OCI-LY1 (cell line): ENCODE results near the gene GBX1.

Experiments used
- H2AFZ ChIP-seq: fragments of 200-600 bp; sonication (generic), shearing (Covaris generic); 2 replicates; pipeline ENCODE4 v1.6.0; 2014; ENCODE audit warnings: antibody characterized with exemption, mild to moderate bottlenecking, low read length
- H3F3A ChIP-seq: fragments of 200-600 bp; sonication (generic), shearing (Covaris generic); 2 replicates; pipeline ENCODE4 v1.6.0; 2014; ENCODE audit warnings: mild to moderate bottlenecking, antibody characterized with exemption, low read length, moderate library complexity; ENCODE audit not compliant: insufficient read depth
- H3K27ac ChIP-seq: fragments of 200-600 bp; sonication (generic); 2 replicates; pipeline ENCODE4 v1.5.1; 2014; ENCODE audit warnings: low read length, mixed run types, mild to moderate bottlenecking, low read depth; ENCODE audit not compliant: poor library complexity, severe bottlenecking
- H3K27me3 ChIP-seq: fragments of 200-600 bp; sonication (generic); 2 replicates; pipeline ENCODE4 v1.6.0; 2014; ENCODE audit warnings: antibody characterized with exemption, mild to moderate bottlenecking, low read length, moderate library complexity; ENCODE audit not compliant: insufficient read depth
- H3K36me3 ChIP-seq: fragments of 200-600 bp; sonication (generic); 2 replicates; pipeline ENCODE4 v1.6.1; 2014; ENCODE audit warnings: mild to moderate bottlenecking, antibody characterized with exemption, low read length, moderate library complexity, mixed read lengths; ENCODE audit not compliant: insufficient read depth
- H3K4me1 ChIP-seq: fragments of 200-600 bp; sonication (generic); 2 replicates; pipeline ENCODE4 v1.5.1; 2014; ENCODE audit warnings: mild to moderate bottlenecking, low read length, moderate library complexity; ENCODE audit not compliant: insufficient read depth, severe bottlenecking
- H3K4me2 ChIP-seq: fragments of 200-600 bp; sonication (generic), shearing (Covaris generic); 2 replicates; pipeline ENCODE4 v1.6.1; 2014; ENCODE audit warnings: low read length
- H3K4me3 ChIP-seq: fragments of 200-600 bp; sonication (generic); 2 replicates; pipeline ENCODE4 v1.5.1; 2014; ENCODE audit warnings: low read length, low read depth, mild to moderate bottlenecking, mixed read lengths; ENCODE audit not compliant: poor library complexity, severe bottlenecking
- H3K79me2 ChIP-seq: fragments of 200-600 bp; shearing (Covaris generic); 2 replicates; pipeline ENCODE4 v1.6.1; 2016; ENCODE audit warnings: mixed run types, low read length, mixed read lengths; ENCODE audit not compliant: insufficient read depth
- H3K9ac ChIP-seq: fragments of 200-600 bp; sonication (generic), shearing (Covaris generic); 2 replicates; pipeline ENCODE4 v1.6.1; 2014; ENCODE audit warnings: mild to moderate bottlenecking, low read length, mixed read lengths
- H3K9me2 ChIP-seq: fragments of 200-600 bp; sonication (generic), shearing (Covaris generic); 2 replicates; pipeline ENCODE4 v1.6.1; 2014; ENCODE audit warnings: low read depth, mild to moderate bottlenecking, low read length, mixed read lengths
- H3K9me3 ChIP-seq: fragments of 200-600 bp; shearing (Covaris generic); 2 replicates; pipeline ENCODE4 v1.6.1; 2014; ENCODE audit warnings: low read length, mixed read lengths
- H4K20me1 ChIP-seq: fragments of 200-600 bp; sonication (generic), shearing (Covaris generic); 2 replicates; pipeline ENCODE4 v1.6.0; 2016; ENCODE audit warnings: mild to moderate bottlenecking, low read length; ENCODE audit not compliant: insufficient read depth
- CTCF ChIP-seq: fragments of 200-600 bp; sonication (generic), shearing (Covaris generic); IDR thresholded peaks from 2 replicates; pipeline ENCODE4 v1.5.1; 2017; ENCODE audit warnings: mild to moderate bottlenecking, antibody characterized with exemption, low read length, moderate library complexity, mixed read lengths
- EZH2 ChIP-seq: fragments of 200-600 bp; sonication (generic), shearing (Covaris generic); IDR thresholded peaks from 2 replicates; pipeline ENCODE4 v1.8.0; 2017; ENCODE audit warnings: borderline replicate concordance, mixed run types, mild to moderate bottlenecking, antibody characterized with exemption, low read length, moderate library complexity, mixed read lengths

Gene GBX1

GRCh38 chr7:151101621-151102396, 65.7 kb downstream of the GBX1 start:
- Histone ChIP-seq H3K36me3 (no peaks in the 10 kb centered on the region), H4K20me1 (no peaks in the 10 kb centered on the region), H3K9me3 (no peaks in the 10 kb centered on the region), H2AFZ (no peak overlapping the region), H3K4me3 (no peak overlapping the region), H3K79me2 (no peaks in the 10 kb centered on the region), H3F3A (no peaks in the 10 kb centered on the region), H3K4me1 (no peaks in the 10 kb centered on the region), H3K9me2 (no peaks in the 10 kb centered on the region), H3K27ac (no peak overlapping the region), H3K9ac (no peak overlapping the region), H3K27me3 (peaks cover 12% of the 10 kb centered on the region; the same call in 1 of the 2 replicates), H3K4me2 (no peak overlapping the region)
- no peak for TF ChIP-seq CTCF
- TF ChIP-seq EZH2: no peak

- Histone ChIP-seq H3K9ac (no peak overlapping the region), H3K27ac (no peak overlapping the region), H3K4me1 (peaks cover 5% of the 10 kb centered on the region), H3K79me2 (no peaks in the 10 kb centered on the region), H3K36me3 (no peaks in the 10 kb centered on the region), H3K9me3 (no peaks in the 10 kb centered on the region), H3K4me3 (no peak overlapping the region), H3K27me3 (peaks cover 12% of the 10 kb centered on the region; the same call in 1 of the 2 replicates), H4K20me1 (no peaks in the 10 kb centered on the region), H2AFZ (no peak overlapping the region), H3F3A (no peaks in the 10 kb centered on the region), H3K9me2 (no peaks in the 10 kb centered on the region), H3K4me2 (no peak overlapping the region)
- no peak for TF ChIP-seq CTCF
Measured at GRCh38 chr7:151100921-151101320, 66.6 kb downstream of the GBX1 start.

- Histone ChIP-seq H3K9me2 (no peaks in the 10 kb centered on the region), H3K79me2 (no peaks in the 10 kb centered on the region), H3K9ac (no peak overlapping the region), H2AFZ (no peak overlapping the region), H3K27ac (no peak overlapping the region), H3K27me3 (peaks cover 12% of the 10 kb centered on the region; the same call in 1 of the 2 replicates), H3F3A (no peaks in the 10 kb centered on the region), H3K4me3 (no peak overlapping the region), H3K4me2 (no peak overlapping the region), H4K20me1 (no peaks in the 10 kb centered on the region), H3K36me3 (no peaks in the 10 kb centered on the region), H3K4me1 (peaks cover 7% of the 10 kb centered on the region), H3K9me3 (no peaks in the 10 kb centered on the region)
- TF ChIP-seq EZH2: no peak
- no peak for TF ChIP-seq CTCF
Measured at GRCh38 chr7:151099486-151100211, 67.8 kb downstream of the GBX1 start.
